GM12892 (cell line): ENCODE data around the gene PPP6R1.

Experiments
- POLR2A ChIP-seq: IDR thresholded peaks from 2 replicates; pipeline ENCODE4 v1.6.1; 2011; ENCODE audit warnings: low read depth, low read length, control low read depth
- POLR2AphosphoS5 ChIP-seq: IDR thresholded peaks from 2 replicates; pipeline ENCODE4 v1.6.1; 2011; ENCODE audit warnings: low read depth, low read length, control low read depth
- TAF1 ChIP-seq: IDR thresholded peaks from 2 replicates; pipeline ENCODE4 v1.6.1; 2011; ENCODE audit warnings: low read depth, mild to moderate bottlenecking, control low read depth, low read length, borderline replicate concordance

GRCh38 chr19:55230780-55231179 lies 28.0 kb downstream of the PPP6R1 start:
- TF ChIP-seq POLR2AphosphoS5 (no peak), POLR2A (no peak), TAF1 (no peak)
